T-helper 1 cell (primary cell): ENCODE measurements around the gene KNTC1.
"Not testable (repeated sequence)": the region's sequence is repeated elsewhere in the genome, so short reads cannot be mapped to it uniquely, and the experiment has no call there.

ENCODE experiments used
- DNase-seq, 5 donors: peaks; one replicate each; pipeline ENCODE4 v3.0.0-alpha.2; 2012 to 2020
- total RNA-seq, 4 donors: gene quantifications; one replicate each; lab custom pipeline; 2026; lab: John Stamatoyannopoulos, UW

KNTC1 gene, protein sequence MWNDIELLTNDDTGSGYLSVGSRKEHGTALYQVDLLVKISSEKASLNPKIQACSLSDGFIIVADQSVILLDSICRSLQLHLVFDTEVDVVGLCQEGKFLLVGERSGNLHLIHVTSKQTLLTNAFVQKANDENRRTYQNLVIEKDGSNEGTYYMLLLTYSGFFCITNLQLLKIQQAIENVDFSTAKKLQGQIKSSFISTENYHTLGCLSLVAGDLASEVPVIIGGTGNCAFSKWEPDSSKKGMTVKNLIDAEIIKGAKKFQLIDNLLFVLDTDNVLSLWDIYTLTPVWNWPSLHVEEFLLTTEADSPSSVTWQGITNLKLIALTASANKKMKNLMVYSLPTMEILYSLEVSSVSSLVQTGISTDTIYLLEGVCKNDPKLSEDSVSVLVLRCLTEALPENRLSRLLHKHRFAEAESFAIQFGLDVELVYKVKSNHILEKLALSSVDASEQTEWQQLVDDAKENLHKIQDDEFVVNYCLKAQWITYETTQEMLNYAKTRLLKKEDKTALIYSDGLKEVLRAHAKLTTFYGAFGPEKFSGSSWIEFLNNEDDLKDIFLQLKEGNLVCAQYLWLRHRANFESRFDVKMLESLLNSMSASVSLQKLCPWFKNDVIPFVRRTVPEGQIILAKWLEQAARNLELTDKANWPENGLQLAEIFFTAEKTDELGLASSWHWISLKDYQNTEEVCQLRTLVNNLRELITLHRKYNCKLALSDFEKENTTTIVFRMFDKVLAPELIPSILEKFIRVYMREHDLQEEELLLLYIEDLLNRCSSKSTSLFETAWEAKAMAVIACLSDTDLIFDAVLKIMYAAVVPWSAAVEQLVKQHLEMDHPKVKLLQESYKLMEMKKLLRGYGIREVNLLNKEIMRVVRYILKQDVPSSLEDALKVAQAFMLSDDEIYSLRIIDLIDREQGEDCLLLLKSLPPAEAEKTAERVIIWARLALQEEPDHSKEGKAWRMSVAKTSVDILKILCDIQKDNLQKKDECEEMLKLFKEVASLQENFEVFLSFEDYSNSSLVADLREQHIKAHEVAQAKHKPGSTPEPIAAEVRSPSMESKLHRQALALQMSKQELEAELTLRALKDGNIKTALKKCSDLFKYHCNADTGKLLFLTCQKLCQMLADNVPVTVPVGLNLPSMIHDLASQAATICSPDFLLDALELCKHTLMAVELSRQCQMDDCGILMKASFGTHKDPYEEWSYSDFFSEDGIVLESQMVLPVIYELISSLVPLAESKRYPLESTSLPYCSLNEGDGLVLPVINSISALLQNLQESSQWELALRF (N-terminal part only)
- total RNA-seq, result 51.7 to 98.1 (median 70.6) reads per million in 4 donors

DNA sequence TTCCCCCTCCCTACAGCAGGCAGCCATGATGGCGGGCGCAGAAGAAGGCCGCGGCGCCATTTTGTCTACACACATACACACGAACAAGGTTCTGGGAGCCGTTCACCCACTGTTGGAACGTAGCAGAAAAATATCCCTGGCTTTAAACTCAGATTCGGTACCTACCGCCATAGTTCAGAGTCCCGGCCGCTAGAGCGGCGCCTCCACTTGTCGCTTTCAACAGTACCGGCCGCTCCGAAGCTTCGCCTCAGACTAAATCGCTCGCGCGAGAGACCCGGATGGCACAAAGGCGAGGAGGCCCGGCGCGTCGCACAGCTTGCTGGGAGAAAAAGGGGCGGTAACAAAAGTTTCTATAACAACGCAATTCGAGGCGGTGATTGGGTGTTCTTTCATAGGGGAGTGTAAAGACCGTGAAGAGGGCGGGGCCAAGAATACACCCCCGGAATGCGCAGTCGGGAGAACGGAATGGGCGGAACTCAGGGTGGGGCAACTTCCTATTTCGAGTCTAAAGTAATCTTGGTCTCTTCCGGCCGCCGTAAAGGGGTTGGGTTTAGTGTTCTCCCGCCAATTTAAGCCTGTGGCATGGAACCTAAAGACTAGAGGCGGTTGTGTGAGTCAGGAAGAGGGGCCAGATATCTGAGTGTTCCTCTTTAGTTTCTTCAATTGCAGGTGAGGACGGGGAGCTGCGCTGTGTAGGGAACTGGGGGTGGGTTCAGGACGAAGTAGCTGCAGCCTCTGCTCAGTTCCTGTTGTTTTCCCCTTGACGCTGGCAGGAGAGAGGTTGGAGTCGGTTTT lies at the start of gene KNTC1, which contains the start of gene RSRC2:
KNTC1 (plus strand) TSS at position 567 of the 795 bp plus-strand sequence. CDS start 2,815 bp downstream, outside the sequence.
RSRC2 (minus strand) TSS at position 254 of the 795 bp plus-strand sequence; CDS start at position 171, 83 bp downstream.
- DNase-seq, result peak; percentile 94 to 99 (median 98)

DNA sequence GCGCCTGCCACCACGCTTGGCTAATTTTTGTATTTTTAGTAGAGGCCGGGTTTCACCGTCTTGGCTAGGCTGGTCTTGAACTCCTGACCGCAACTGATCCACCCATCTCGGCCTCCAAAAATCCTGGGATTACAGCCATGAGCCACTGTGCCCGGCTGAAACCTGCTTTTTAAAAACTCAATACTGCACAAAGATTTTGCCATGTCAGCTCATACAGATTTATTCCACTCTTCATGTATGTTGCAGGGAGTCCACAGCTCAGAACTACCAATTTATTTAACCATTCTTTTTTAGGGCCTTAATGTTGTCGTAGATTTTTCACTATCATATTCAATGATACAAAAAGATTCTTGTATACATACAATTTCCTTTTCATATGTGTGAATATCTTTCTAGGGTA lies 46.3 kb upstream of the KNTC1 start:
- no peak for DNase-seq

DNA sequence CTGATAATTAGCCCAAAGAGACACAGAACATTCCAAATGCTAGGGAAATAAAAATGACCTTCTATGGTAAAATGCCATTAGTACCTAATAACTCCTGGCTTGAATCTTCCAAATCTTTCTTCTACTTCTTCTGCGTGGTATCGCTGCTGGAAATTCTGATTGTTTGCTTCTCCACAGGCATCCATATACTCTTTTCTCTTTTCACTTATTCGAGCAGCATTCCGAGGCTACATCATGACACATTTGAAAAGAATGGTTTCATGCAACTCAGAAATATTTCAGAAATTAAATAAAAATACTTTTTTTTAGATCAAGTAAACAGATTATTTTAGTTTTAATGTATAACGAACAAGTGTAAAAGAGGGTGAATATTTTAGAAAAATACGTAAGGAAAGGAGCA lies 45.2 kb upstream of the KNTC1 start:
- DNase-seq, result no peak

DNA sequence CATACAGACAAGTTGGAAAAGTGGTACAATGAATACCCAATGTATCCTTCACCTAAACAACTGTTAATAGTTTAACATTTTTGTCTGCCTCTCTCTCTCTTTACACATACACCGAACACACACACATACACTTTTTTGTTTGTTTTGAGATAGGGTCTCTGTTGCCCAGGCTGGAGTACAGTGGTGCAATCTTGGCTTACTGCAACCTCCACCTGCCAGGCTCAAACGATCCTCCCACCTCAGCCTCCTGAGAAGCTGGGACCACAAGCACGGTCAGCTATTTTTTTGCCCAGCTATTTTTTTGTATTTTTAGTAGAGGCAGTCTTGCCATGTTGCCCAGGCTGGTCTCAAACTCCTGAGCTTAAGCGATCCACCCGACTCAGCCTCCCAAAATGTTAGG lies 43.1 kb upstream of the KNTC1 start:
- DNase-seq, result no peak

DNA sequence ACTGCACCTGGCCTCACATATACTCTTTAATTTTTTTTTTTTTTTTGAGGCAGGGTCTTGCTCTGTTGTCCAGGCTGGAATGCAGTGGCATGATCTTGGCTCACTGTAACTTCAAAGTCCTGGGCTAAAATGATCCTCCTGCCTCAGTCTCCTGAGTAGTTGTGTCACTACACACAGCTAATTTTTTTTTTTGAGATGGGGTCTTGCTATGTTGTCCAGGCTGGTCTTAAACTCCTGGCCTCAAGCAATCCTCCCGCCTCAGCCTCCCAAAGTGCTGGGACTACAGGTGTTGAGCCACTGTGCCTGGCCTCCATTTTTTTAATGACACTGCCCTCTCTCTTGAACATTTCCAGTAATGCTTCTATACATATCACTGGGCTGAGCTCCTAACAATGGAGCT lies 42.7 kb upstream of the KNTC1 start:
- not testable (repeated sequence) for DNase-seq

DNA sequence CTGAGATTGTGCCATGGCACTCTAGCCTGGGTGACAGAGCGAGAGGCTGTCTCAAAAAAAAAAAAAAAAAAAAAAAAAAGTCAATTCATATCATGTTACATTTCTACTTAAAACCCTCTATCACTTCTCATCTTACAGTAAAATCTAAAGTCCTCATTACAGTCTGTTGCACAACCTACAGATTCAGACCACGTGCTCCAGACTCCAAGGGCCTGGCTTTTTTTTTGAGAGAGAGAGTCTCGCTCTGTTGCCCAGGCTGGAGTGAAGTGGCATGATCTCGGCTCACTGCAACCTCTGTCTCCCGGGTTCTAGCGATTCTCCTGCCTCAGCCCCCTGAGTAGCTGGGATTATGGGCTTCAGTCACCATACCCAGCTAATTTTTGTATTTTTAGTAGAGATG lies 40.7 kb upstream of the KNTC1 start:
- not testable (repeated sequence) for DNase-seq

DNA sequence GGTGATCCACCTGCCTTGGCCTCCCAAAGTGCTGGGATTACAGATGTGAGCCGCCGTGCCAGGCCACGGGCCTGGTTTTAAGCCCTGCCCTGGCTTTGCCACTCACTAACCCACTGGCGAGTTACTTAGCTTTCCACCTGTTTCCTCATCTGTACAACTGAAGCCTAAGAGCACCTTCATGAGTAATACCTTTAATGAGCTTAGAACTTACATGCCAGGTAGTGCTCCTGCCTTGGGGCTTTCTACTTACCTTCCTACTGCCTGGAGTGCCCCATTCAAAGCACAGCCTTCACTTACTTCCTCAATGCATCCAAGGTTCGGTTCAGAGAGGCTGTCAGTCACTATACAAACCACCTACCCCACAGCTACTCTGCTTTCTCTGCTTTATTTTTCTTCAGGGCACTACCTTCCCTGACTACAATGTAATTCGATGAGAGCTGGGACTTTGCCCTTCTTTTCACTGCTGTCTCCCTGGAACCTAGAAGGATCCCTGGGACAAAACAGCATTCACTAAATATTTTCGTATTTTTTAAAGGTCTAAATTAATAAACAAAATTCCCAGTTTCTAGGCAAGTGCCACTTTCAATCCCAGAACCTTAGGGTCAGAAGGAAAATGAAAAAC lies 40.1 kb upstream of the KNTC1 start:
- no peak for DNase-seq

DNA sequence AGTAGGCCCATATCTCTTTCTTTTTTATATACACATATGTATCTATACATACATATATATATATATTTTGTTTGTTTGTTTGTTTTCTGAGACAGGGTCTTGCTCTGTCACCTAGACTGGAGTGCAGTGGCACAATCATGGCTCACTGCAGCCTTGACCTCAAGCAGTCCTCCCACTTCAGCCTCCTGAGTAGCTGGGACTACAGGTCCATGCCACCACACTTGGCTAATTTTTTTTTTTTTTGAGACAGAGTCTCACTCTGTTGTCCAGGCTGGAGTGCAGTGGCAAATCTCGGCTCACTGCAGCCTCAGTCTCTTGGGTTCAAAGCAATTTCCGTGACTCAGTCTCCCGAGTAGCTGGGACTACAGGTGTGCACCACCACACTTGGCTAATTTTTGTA lies 39.2 kb upstream of the KNTC1 start:
- not testable (repeated sequence) for DNase-seq

DNA sequence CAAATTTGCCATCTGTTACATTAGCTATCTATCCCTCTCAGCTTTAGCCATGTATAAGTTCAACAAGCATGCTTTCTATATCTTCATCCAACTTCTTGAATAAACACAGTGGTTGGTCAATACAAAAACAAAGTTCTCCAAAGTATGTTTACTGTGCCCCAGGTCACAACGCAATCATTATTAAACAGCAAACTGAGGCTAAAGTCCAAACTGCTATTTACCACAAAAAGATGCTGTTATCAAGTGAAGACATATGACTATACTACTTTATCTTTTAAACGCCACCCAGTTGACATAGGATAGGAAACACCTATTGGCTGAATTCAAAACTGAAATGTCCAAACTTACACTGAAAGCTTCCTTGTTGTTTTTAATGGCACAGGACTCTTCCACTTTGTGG lies 38.0 kb upstream of the KNTC1 start:
- DNase-seq, result no peak

DNA sequence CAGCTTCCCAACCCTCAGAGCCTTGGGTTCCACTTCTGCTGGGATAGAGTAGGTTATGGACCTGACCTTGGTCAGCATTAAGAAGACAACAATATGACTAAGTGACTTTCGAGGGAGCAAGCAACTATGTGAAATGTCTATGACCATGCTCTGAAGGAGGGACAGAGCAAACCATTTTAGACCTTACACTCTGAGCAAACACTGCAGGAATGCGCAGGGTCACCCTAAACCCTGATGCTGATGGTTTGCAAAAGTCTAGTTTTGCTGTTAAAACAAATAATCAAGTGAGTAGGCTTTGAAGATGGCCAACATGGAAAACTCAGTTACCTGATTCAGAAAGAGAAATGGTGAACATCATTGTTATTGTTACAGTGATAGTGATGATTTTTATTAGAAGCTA lies 35.1 kb upstream of the KNTC1 start:
- DNase-seq, result no peak

DNA sequence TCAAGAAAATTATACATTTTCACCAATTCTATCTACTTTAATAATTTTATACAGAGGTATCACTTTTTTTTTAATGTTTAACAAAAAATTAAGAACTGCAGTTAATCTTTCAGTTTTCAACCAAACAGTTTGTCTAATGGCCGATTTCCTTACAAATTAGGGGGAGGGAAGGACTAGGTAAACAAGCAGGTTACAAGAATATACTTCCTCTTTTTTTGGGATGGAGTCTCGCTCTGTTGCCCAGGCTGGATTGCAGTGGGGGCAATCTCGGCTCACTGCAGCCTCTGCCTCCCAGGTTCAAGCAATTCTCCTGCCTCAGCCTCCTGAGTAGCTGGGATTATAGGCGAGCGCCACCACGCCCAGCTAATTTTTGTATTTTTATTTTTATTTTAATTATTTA lies 33.8 kb upstream of the KNTC1 start:
- DNase-seq, result not testable (repeated sequence)

DNA sequence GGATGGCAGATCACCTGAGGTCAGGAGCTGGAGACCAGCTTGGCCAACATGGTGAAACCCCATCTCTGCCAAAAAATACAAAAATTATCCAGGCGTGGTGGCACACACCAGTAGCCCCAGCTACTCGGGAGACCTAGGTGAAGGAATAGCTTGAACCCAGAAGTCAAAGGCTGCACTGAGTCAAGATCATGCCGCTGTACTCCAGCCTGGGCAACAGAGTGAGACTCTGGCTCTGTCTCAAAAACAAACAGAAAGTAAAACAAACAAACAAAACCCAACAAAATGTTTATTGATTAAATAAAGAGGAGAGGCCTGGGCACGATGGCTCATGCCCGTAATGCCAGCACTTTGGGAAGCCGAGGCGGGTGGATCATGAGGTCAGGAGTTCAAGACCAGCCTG lies 31.8 kb upstream of the KNTC1 start:
- no peak for DNase-seq

DNA sequence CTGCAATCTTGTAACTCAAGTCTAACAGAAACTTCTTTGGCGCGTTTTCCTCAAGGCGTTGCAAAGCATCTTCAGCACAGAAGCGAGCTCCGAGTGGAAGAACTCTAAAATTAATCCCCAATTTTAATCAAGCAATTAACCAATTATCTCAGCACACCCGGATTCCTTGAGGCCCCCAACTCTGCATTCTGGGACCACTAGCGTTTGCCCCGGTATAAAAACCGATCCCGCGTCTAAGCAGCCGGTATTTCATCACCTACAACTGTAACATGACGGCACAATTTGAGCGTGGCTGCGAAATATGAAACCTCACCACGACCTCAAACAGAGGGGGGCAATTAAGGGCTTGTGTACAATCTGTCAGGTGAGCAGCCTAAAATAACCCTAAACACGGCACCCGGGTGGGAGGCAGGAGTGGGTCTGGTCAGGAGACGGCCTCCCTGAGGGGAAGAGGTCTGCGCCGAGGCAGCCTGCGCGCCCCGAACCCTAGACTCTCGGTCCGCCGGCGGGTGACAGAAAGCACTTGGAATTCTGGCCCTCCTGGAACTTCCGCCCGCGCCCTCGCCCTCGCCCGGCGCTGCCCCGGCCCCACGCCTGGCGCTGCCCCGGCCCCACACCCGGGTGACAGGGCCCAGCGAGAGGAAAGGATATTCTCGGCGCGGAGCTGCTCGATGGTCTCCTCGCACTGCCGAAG lies 26.9 kb upstream of the KNTC1 start:
- peak in 4 of 5 donors; percentile 15 to 63 (median 22) for DNase-seq

DNA sequence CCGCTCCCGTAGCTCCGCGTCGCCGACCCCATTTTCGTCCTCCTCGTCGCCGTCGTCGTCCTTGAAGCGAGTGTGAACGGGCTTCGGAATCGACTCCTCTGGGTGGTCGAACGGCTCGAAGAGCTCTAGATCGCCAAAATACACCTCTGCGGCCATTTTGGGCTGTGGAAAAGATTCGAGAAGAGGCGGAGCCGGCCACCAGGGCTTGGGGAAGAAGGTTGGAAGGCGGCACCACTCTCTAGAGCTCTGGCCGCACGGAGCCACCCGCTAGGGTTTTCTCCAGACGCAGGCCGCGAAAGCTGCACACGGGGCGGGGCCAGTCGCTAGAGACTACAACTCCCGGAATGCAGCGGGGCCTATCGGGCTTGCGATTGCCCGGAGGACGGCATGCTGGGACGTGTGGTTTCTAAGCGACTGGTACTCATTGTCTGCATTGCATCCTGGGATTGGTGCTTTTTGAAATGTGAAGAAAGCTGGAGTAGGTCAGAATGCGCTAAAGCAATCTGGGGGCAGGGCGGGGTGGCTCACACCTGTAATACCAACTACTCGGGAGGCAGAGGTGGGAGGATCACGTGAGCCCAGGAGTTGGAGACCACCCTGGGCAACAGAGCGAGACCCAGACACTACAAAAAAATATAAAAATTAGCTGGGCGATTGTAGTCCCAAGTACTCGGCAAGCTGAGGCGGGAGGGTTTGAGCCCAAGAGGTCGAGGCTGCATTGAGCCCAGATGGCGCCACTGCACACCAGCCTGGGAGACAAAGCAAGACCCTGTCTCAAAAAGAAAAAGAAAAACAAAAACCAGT lies 26.2 kb upstream of the KNTC1 start, which contains the start of gene ZCCHC8:
ZCCHC8 (minus strand) TSS at position 248 of the 804 bp plus-strand sequence; CDS start at position 156, 92 bp downstream.
- peak; percentile 90 to 98 (median 95) for DNase-seq

DNA sequence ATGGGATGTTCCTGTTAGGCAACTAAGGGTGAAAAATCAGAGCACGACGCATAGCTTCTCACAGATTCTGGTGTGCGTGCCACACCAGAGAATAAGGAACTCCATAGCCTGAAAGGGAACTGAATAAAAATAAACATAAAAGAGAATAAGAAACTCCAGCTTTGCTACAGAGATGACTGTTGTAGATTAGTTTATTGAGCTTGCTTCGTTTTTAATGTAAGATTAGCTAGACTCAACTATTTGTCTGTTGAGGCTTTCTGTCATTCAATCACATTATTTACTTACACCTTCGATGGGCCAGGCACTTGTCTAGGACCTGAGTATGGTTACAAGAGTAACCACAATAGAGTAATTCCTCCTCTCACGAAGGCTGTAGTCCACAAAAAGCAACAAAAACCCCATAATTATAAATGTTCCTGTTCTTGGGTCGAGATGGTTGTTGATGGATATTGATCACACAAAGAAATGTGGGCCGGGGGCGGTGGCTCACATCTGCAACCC lies 25.5 kb upstream of the KNTC1 start:
- no peak for DNase-seq

DNA sequence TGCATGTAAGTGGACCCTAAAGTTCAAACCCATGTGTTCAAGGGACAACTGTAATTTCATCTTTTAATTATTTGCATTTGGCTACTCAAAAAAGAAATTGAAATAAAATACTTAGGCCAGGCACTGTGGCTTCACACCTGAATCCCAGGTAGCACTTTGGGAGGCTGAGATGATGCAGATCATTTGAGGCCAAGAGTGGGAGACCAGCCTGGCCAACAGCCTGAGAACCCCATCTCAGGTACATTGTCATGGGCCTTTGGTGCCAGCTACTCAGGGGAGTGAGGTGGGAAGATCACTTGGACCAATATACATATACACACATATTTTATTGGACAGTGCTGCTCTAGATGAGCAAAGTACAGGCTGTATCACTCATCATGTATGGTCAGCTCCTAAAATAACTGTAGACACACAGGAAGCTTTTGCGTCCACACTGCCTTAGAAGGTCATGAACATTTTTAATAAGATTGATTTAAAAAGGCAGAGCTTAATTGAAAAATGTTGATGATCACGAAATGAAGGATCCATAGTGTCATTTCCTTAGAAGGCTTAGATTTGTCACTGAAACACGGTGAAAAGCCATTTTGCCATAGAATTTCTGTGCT lies 23.8 kb upstream of the KNTC1 start:
- no peak for DNase-seq

DNA sequence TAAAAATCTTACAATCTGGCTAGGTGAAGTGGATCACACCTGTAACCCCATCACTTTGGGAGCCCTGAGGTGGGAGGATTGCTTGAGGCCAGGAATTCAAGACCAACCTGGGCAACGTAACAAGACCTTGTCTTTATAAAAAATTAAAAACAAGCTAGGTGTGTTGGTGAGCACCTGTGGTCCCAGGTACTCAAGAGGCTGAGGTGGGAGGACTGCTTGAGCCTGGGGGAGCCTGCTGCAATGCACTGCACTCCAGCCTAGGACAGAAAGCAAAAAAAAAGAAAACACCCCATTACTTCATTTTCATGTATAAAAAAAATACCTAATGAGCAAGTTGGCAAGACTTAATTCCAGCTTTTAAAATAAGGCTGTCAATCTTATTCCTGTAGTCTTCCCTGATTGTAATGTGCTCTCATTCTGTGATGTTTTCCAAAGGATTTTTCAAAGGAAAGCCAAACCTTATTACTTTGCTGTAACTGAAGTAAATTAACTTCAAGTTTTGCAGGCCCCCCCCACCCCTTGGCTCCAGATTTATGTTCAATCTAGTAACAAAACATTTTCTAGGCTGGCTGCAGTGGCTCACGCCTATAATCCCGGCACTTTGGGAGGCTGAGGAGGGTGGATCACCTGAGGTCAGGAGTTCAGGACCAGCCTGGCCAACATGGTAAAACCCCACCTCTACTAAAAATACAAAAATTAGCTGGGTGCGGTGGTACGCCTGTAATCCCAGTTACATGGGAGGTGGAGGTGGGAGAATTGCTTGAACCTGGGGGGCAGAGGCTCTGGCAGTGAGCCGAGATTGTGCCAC lies 23.1 kb upstream of the KNTC1 start:
- no peak for DNase-seq
